Fibroblast of skin of left quadriceps (primary cell): ENCODE results near the gene CPSF6.
"Not testable (repeated sequence)": the region's sequence is repeated elsewhere in the genome, so short reads cannot be mapped to it uniquely, and the experiment has no call there.

Experiments
- DNase-seq, 2 experiments: peaks; one replicate each; pipeline ENCODE4 v3.0.0-alpha.2; 2013; ENCODE audit warnings: low read depth in 2 of 2

Gene CPSF6, protein sequence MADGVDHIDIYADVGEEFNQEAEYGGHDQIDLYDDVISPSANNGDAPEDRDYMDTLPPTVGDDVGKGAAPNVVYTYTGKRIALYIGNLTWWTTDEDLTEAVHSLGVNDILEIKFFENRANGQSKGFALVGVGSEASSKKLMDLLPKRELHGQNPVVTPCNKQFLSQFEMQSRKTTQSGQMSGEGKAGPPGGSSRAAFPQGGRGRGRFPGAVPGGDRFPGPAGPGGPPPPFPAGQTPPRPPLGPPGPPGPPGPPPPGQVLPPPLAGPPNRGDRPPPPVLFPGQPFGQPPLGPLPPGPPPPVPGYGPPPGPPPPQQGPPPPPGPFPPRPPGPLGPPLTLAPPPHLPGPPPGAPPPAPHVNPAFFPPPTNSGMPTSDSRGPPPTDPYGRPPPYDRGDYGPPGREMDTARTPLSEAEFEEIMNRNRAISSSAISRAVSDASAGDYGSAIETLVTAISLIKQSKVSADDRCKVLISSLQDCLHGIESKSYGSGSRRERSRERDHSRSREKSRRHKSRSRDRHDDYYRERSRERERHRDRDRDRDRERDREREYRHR

GRCh38 chr12:69239352-69239921 is at the start of gene CPSF6:
TSS of gene CPSF6 (plus strand) at chr12:69239569. CDS start at chr12:69239647, 78 bp downstream.
- DNase-seq = peak; percentile 81 to 85

- DNase-seq = no peak
Observed at GRCh38 chr12:69196302-69197288, 42.8 kb upstream of the CPSF6 start.

GRCh38 chr12:69199976-69200375 is 39.4 kb upstream of the CPSF6 start:
- DNase-seq = not testable (repeated sequence)

DNA sequence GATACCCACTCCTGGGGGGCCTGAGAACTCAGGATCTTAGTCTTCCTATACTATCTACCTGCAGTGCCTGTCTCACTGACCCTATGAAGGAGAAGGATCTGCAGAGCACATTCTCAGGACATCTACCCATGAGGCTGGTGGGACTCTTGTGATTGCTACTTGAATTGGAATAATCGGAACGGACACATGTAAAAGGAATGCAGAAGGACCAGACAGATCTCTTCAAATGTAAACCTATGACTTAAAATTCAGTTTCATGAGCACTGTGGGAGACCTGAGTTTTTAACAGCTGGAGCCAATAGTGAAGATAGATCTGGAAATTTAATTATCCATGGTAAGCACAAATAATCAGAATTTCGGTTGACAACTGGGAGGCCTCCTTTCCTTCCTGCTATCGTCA is 35.2 kb upstream of the CPSF6 start:
- no peak for DNase-seq

DNA sequence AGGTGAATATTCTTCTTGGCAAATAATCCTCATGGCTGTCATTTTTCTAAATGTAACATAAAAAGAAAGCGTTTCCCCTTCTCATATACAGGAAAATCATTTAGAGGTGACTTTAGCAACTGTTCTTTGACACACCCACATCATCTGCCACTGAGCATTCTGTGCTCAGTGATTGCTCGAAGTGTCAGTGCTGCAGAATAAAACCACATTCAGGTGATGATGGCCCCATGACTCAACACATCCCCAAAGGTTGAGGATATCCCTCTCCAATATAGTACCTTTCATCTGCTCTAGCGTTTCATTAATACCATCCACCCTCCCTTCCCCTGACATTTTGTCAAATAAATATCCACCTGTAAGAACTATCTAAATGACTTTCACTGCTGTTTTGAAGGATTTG is 28.7 kb upstream of the CPSF6 start:
- DNase-seq = no peak

DNA sequence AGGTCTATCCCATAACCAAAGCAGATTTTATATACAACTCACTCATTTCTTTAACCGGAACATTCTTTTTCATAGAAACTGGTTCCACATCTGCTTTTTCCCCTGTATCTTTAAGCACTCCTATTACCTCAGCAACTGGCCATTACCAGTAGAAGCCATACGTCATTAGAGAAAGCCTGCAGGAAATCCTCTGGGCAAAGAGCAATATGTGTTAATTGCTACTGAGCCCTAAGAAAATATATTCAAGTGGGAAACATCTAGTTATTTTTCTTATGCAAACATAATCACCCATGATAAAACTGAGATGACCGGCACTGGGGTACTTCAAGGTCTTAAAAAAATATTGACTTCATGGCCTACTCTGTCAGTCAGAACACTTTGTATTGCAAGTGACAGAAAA is 28.2 kb upstream of the CPSF6 start:
- no peak for DNase-seq

DNA sequence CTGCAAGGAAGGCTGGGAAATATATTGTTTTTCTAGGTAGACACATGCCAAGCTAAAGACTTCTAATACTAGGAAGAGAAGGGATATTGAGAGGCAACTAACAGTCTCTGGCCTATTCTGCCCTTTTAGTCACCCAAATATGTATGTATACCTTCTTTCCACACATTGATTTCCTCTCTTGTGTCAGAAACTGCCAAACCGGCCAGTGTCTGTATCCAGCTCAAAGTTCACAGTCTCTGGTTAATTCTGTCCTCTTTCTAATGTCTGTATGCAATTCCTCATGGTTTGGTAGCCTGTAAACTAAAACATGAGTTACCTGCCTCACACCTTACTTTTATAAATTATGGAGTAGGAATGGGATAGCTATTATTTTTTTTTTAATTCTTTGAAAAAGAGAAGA is 25.2 kb upstream of the CPSF6 start:
- DNase-seq = no peak

GRCh38 chr12:69225251-69225910 is 14.0 kb upstream of the CPSF6 start:
- no peak for DNase-seq

- DNase-seq = no peak
Observed at GRCh38 chr12:69231479-69231878, 7.9 kb upstream of the CPSF6 start.

DNA sequence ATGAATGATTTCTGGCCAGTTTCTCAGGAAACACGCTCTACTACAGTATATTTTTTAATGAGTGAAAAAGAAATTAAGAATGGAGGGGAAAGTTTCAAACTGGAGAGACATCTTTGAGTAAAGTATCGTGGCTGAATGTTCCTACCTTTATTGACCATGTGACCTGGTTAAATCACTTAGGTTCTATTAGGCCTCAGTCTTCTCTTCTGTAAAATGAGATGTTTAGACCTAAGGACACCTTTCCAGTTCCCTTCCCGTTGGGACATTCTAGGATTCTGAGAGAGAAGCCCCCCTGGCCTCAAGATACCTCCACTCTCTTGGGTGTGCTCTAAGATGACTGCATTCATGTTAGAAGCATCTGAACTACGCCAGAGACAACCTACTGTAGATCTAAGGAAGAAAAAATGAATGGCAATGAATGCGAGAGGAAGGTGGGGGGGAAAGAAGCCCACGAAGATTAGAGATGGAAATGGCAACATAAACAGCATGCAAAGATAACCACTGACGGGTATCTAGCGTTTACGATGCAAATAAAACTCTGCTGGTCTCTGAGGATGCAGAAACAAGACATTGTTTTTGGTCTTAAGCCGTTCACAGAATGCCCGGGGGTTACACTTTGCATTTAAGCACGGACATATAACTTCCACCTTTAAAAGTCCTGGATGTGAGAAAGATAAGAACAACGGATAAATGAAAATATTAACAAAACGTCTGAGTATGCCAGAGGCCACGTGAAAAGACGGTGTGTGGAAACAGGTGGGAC is 599 bp upstream of the CPSF6 start:
- DNase-seq = no peak

GRCh38 chr12:69239922-69240630 is 707 bp downstream of the CPSF6 start:
- no peak for DNase-seq

GRCh38 chr12:69240631-69240995 is 1.2 kb downstream of the CPSF6 start:
- DNase-seq = no peak

DNA sequence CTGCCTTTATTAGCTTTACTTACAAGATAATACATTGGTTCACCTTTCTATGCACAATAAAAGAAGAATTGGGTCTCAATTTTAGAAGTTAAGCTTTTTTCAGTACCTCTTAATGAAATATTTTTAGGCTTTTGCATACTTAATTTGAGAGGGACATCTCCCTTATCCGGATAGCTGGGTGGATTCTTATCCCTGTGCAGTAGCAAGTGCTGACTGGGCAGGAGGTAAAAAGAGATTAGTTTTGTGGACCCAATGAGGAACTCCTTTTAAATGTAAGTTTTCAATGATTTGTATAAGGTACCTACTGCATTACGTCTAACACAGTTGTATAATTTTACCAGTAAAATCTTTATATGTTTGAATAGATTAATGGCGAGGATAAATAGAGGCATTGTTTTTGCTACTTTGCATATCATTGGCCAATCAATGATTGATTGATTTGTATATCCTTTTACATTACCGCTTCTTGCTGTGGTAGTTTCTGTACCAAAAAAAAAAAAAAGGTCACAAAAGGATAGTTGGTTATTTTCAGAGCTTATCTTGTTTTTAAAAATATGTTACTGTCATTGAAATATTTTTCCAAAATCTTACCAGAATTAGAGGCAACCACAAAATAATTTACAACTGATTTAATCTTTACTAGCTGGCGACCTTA is 2.2 kb downstream of the CPSF6 start:
- DNase-seq = no peak

DNA sequence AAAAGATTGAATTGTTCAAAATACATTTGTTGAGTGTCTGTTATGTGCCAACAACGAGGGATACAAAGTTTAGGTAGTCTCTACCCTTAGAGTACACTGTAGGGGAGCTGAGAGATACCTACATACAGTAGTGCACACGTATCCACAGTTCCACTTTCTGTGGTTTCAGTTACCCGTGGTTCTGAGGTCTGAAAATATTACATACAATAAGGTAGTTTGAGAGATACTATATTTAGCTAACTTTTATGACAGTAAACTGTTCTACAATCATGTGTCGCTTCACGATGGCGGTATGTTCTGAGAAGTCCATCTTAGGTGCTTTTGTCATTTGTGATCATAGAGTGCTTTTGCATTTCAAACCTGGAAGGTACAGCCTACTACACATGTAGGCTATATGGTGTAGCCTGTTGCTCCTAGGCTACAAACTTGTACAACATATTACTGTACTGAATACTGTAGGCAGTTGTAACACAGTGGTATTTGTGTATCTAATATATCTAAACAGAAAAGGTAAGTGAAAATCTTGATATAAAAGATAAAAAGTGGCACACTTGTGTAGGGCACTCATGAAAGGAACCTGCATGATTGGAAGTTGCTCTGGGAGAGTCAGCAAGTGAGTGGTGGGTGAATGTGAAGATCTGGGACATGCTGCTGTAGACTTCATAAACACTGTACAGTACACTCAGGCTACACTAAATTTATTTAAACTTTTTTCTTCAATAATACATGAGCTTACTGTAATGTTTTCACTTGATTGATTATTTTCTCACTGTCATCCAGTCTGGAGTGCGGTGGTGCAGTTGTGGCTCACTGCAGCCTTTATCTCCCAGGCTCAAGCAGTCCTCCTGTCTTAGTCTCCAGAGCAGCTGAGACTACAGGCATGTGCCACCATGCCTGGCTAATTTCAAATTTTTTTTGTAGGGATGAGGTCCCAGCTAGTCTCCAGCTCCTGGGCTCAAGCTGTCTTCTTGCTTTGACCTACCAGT is 4.0 kb downstream of the CPSF6 start:
- DNase-seq = no peak

GRCh38 chr12:69247268-69248018 is 8.1 kb downstream of the CPSF6 start:
- no peak for DNase-seq

DNA sequence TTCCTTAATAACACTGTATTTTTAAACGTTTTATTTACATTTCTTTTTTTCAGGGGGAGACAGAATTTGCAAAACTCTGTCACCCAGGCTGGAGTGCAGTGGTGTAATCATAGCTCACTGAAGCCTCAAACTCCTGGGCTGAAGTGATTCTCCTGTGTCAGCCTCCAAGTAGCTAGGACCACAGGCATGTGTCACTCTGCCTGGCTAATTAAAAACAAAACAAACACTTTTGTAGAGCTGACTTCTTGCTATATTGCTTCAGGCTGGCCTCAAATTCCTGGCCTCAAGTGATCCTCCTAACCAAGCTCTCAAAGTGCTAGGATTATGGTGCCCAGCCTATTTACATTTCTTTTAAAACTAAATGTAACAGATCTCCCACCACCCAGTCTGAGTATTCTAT is 12.7 kb downstream of the CPSF6 start:
- no peak for DNase-seq

DNA sequence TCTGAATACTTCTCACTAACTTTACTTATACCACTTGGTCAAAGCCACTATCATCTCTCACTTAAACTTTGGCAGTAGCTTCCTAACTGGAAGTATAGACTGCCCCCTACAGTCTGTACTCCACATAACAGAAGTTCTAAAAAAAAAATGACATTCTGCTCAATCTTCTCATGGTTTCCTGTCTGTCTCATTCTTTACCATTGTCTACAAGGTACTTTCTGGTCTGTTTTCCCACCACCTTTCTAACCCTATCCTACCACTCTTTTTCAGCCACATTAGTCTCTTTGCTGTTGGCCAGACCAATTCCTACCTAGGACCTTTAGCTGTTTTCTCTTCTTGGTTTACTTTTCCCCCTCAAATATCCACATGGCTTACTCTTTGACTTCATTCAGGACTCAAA is 14.7 kb downstream of the CPSF6 start:
- no peak for DNase-seq

- no peak for DNase-seq
Observed at GRCh38 chr12:69254862-69255261, 15.5 kb downstream of the CPSF6 start.
